ENCODE measurements around the gene MFNG.
A peak's percentile ranks its signal among the peaks of the same experiment; 100 is the strongest.
"Not testable (repeated sequence)": the region's sequence is repeated elsewhere in the genome, so short reads cannot be mapped to it uniquely, and the experiment has no call there.

The MFNG gene, protein sequence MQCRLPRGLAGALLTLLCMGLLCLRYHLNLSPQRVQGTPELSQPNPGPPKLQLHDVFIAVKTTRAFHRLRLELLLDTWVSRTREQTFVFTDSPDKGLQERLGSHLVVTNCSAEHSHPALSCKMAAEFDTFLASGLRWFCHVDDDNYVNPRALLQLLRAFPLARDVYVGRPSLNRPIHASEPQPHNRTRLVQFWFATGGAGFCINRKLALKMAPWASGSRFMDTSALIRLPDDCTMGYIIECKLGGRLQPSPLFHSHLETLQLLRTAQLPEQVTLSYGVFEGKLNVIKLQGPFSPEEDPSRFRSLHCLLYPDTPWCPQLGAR

DNA sequence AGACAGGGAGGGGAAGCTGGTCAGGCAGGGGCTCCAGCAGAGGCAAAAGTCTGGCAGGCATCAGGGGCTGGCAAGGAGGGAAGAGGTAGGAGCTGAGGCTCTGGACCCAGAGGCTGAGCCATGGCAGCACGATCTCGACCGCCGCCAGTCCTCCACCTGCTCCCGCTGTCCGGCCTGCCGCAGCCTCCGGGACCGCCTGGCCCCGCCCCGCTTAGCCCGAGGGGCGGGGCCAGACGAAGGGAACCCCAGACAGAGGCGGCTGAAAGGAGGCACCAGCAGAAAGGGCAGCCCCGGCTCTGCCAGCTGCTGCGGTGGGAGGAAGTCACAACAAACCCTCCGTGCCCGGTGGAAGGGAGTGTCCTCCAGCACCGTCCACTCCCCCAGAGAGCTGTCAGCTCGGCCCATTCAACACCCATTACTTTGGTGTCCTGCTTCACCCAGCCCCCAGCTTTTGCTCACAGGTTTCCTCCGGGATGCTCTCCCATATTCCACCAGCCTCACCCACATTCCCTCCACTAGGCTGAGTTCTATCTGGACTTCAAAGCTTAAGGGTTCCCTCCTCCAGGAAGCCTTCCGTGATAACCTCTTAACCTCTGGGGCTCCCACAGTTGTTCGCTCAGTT, at the start of gene MFNG:
Gene MFNG, minus strand, starts transcription at position 161 of the 622 bp plus-strand sequence. CDS start 207 bp downstream, outside the sequence.
- H3K27ac ChIP-seq = peak within 1 kb of the TSS; percentile 95
- DNase-seq = peak; percentile 85
- peak within 1 kb of the TSS; percentile 78 for H3K4me3 ChIP-seq (ENCODE audit: low read depth, low read length)

DNA sequence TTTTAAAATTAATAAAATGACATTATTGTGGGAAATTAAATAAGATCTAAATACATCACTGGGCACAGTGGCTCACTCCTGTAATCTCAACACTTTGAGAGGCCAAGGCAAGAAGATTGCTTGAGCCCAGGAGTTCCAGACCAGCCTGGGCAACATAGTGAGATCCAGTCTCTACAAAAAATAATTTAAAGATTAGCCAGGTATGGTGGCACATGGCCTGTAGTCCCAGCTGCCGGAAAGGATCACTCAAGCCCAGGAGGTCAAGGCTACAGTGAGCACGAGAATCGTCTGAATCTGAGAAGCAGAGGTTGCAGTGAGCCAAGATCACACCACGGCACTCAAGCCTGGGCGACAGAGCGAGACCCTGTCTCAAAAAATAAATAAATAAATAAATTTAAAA, 49.0 kb upstream of the MFNG start:
- no peak for DNase-seq
- no peaks in the 10 kb centered on the region for H3K36me3 ChIP-seq
- no peaks in the 10 kb centered on the region for H3K9me3 ChIP-seq (ENCODE audit: severe bottlenecking)
- no peak overlapping the region for H3K4me3 ChIP-seq (ENCODE audit: low read depth, low read length)
- TF ChIP-seq, protein P1, sequence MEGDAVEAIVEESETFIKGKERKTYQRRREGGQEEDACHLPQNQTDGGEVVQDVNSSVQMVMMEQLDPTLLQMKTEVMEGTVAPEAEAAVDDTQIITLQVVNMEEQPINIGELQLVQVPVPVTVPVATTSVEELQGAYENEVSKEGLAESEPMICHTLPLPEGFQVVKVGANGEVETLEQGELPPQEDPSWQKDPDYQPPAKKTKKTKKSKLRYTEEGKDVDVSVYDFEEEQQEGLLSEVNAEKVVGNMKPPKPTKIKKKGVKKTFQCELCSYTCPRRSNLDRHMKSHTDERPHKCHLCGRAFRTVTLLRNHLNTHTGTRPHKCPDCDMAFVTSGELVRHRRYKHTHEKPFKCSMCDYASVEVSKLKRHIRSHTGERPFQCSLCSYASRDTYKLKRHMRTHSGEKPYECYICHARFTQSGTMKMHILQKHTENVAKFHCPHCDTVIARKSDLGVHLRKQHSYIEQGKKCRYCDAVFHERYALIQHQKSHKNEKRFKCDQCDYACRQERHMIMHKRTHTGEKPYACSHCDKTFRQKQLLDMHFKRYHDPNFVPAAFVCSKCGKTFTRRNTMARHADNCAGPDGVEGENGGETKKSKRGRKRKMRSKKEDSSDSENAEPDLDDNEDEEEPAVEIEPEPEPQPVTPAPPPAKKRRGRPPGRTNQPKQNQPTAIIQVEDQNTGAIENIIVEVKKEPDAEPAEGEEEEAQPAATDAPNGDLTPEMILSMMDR (IDR thresholded peaks at IDR 0.05; ENCODE audit: low read depth, low read length) = no peak
- H3K27ac ChIP-seq = no peak overlapping the region
- no peaks in the 10 kb centered on the region for H3K27me3 ChIP-seq (ENCODE audit: insufficient read depth, low read depth, severe bottlenecking)

More for the DNA sequence above, at the start of gene MFNG:
- H3K27me3 ChIP-seq (ENCODE audit: insufficient read depth, low read depth, severe bottlenecking) = no peaks in the 10 kb centered on the region
- H3K36me3 ChIP-seq = peaks cover 26% of the 10 kb centered on the region
- H3K9me3 ChIP-seq (ENCODE audit: severe bottlenecking) = no peaks in the 10 kb centered on the region
- TF ChIP-seq, protein P1 (IDR thresholded peaks at IDR 0.05; ENCODE audit: low read depth, low read length) = no peak

DNA sequence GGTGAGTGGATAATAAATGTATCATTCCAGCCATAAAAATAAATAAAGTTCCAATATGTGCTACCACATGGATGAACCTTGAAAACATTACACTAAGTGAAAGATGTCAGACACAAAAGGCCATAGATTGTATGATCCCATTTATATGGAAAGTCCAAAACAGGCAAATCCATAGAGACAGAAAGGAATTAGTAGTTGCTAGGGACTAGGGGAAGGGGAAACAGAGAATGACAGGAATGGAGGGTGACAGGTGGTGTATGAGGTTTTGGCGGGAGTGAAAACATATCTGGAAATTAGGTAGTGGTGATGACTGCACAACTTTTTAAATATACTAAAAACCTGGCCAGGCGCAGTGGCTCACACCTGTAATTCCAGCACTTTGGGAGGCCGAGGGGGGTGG, 48.3 kb upstream of the MFNG start:
- no peaks in the 10 kb centered on the region for H3K36me3 ChIP-seq
- no peak for DNase-seq
- H3K4me3 ChIP-seq (ENCODE audit: low read depth, low read length) = no peak overlapping the region
- H3K27me3 ChIP-seq (ENCODE audit: insufficient read depth, low read depth, severe bottlenecking) = no peaks in the 10 kb centered on the region
- H3K9me3 ChIP-seq (ENCODE audit: severe bottlenecking) = no peaks in the 10 kb centered on the region
- no peak overlapping the region for H3K27ac ChIP-seq
- TF ChIP-seq, protein P1 (IDR thresholded peaks at IDR 0.05; ENCODE audit: low read depth, low read length) = no peak

DNA sequence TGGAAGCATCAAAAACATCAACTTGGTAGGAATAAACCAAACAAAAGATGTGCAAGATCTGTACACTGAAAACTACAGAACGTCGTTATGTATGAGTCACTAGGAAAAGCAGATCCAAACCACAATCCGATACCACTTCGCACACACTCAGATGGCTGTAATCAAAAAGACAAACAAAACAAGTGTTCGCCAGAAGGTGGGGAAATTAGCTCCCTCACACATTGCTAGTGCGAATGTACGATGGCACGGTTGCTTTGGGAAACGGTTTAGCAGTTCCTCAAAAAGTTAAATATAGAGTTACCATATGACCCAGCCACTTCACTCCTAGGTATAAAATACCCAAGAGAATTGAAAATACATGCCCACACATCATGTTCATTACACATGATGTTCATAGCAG, 47.8 kb upstream of the MFNG start:
- no peak for DNase-seq
- H3K27me3 ChIP-seq (ENCODE audit: insufficient read depth, low read depth, severe bottlenecking) = no peaks in the 10 kb centered on the region
- H3K27ac ChIP-seq = no peak overlapping the region
- no peak overlapping the region for H3K4me3 ChIP-seq (ENCODE audit: low read depth, low read length)
- H3K36me3 ChIP-seq = no peaks in the 10 kb centered on the region
- TF ChIP-seq, protein P1 (IDR thresholded peaks at IDR 0.05; ENCODE audit: low read depth, low read length) = no peak
- no peaks in the 10 kb centered on the region for H3K9me3 ChIP-seq (ENCODE audit: severe bottlenecking)

DNA sequence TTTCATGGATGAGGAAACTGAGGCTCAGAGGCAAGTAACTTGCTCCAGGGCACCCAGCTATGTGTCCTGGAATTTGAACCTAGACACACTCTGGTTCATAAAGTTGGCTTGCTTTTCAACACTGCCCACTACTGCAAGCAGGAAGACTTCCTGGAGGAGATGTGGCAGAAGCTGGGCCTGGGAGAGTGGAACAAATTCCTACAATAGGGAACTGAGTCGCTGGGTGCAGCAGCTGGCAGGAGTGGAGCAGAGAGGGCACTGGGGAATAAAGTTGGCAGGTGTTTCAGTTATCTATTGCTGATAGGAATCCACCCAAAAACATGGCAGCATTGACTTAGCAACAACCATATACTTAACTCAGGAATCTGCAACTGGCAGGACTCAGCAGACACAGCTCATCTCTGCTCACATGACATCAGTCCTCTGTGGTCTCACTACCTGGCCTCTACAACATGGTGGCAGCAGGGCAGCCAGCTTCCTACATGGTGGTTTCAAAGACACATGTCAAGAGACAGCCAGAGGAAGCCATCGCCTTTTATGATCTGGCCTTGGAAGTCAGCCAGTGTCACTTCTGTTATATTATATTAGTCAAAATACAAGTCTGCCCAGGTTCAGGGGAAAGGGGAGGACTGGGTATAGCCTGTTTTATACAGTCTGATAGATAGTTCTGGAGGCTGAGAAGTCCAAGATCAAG, 43.6 kb upstream of the MFNG start:
- TF ChIP-seq, protein P1 (IDR thresholded peaks at IDR 0.05; ENCODE audit: low read depth, low read length) = no peak
- no peaks in the 10 kb centered on the region for H3K27me3 ChIP-seq (ENCODE audit: insufficient read depth, low read depth, severe bottlenecking)

DNA sequence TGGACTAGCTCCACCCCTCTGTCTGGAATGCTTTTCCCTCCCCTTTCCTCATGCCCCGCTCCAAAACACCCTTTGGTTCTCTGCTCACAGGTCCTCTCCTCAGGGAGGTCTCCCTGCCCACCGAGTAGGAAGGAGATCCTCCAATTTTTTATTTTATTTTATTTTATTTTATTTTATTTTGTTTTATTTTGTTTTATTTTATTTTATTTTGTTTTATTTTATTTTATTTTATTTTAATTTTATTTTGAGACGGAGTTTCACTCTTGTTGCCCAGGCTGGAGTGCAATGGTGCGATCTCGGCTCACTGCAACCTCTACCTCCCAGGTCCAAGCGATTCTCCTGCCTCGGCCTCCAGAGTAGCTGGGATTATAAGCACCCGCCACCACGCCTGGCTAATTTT, 41.8 kb upstream of the MFNG start:
- not testable (repeated sequence) for H3K36me3 ChIP-seq; H3K27me3 ChIP-seq (ENCODE audit: insufficient read depth, low read depth, severe bottlenecking); H3K9me3 ChIP-seq (ENCODE audit: severe bottlenecking); H3K27ac ChIP-seq; DNase-seq; H3K4me3 ChIP-seq (ENCODE audit: low read depth, low read length)

More for the DNA sequence above, 43.6 kb upstream of the MFNG start:
- H3K4me3 ChIP-seq (ENCODE audit: low read depth, low read length) = no peak overlapping the region
- H3K9me3 ChIP-seq (ENCODE audit: severe bottlenecking) = no peaks in the 10 kb centered on the region
- no peak overlapping the region for H3K27ac ChIP-seq
- no peaks in the 10 kb centered on the region for H3K36me3 ChIP-seq
- no peak for DNase-seq

DNA sequence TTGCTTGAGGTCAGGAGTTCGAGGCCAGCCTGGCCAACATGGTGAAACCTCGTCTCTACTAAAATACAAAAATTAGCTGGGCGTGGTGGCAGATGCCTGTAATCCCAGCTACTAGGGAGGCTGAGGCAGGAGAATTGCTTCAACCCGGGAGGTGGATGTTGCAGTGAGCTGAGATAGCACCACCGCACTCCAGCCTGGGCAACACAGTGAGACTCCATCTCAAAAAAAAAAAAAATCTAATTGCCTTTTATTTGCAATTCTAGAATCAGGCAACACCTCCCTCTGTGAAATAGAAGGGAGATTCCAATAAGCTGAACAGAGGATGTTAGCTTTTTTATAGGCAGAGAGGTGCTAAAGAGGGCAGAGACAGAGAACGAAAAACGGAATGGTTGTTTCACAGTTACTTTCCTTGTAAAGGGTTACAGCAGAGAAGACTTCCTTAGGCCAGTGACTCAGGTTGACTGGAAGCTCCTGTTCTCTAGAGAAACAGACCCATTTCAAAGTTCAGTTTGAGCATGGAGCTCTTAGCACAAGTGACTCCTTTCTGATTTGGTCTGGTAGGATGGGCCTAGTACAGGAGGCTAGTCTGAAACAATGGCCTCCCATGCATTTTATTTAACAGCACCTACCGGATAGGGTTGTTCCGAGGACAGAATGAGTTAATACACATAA, 41.0 kb upstream of the MFNG start:
- DNase-seq; H3K27ac ChIP-seq; H3K4me3 ChIP-seq (ENCODE audit: low read depth, low read length); H3K27me3 ChIP-seq (ENCODE audit: insufficient read depth, low read depth, severe bottlenecking); H3K36me3 ChIP-seq; H3K9me3 ChIP-seq (ENCODE audit: severe bottlenecking): not testable (repeated sequence)

All from WERI-Rb-1 (cell line).